Activated CD8-positive, alpha-beta memory T cell treated with anti-CD3 and anti-CD28 coated beads, Interleukin-2, amount 50 U/mL, for 48 hours (primary cell): ENCODE data around the gene SOCS1.
"Not testable (repeated sequence)": the region's sequence is repeated elsewhere in the genome, so short reads cannot be mapped to it uniquely, and the experiment has no call there.

ENCODE experiments used
- DNase-seq: peaks from one replicate; pipeline ENCODE4 v3.0.0-alpha.2; 2020

SOCS1 gene

GRCh38 chr16:11255737-11256660 lies at the start of gene SOCS1:
Gene SOCS1, minus strand, starts transcription at chr16:11256204. Its CDS starts 726 bp downstream, at chr16:11255478.
- DNase-seq = peak; percentile 97

GRCh38 chr16:11303405-11304138 lies 47.6 kb upstream of the SOCS1 start:
- DNase-seq = no peak

GRCh38 chr16:11302977-11303376 lies 47.0 kb upstream of the SOCS1 start:
- no peak for DNase-seq

- DNase-seq = no peak
Observed at GRCh38 chr16:11301645-11302501, 45.9 kb upstream of the SOCS1 start.

- DNase-seq = no peak
Observed at GRCh38 chr16:11300560-11300892, 44.5 kb upstream of the SOCS1 start.

GRCh38 chr16:11299865-11300559 lies 44.0 kb upstream of the SOCS1 start:
- no peak for DNase-seq

- DNase-seq = not testable (repeated sequence)
Observed at GRCh38 chr16:11298950-11299547, 43.0 kb upstream of the SOCS1 start.

GRCh38 chr16:11298143-11298900 lies 42.3 kb upstream of the SOCS1 start:
- no peak for DNase-seq

GRCh38 chr16:11297492-11298142 lies 41.6 kb upstream of the SOCS1 start:
- DNase-seq = peak; percentile 81

GRCh38 chr16:11296706-11297491 lies 40.9 kb upstream of the SOCS1 start:
- no peak for DNase-seq

GRCh38 chr16:11296351-11296705 lies 40.3 kb upstream of the SOCS1 start:
- no peak for DNase-seq

GRCh38 chr16:11295672-11296071 lies 39.7 kb upstream of the SOCS1 start:
- no peak for DNase-seq

GRCh38 chr16:11292076-11292748 lies 36.2 kb upstream of the SOCS1 start:
- DNase-seq = no peak

GRCh38 chr16:11291091-11291703 lies 35.2 kb upstream of the SOCS1 start:
- DNase-seq = no peak

- DNase-seq = no peak
Observed at GRCh38 chr16:11290102-11290893, 34.3 kb upstream of the SOCS1 start.

GRCh38 chr16:11289696-11290095 lies 33.7 kb upstream of the SOCS1 start:
- not testable (repeated sequence) for DNase-seq

- no peak for DNase-seq
Observed at GRCh38 chr16:11289202-11289601, 33.2 kb upstream of the SOCS1 start.

- no peak for DNase-seq
Observed at GRCh38 chr16:11285842-11286241, 29.8 kb upstream of the SOCS1 start.
